HEK293T (cell line): ENCODE data around the gene DOC2A.

Experiments used
- CTCF ChIA-PET: fragments of 350-600 bp; formaldehyde crosslinking; extraction: SDS; loops from one replicate; lab custom pipeline; 2021; ENCODE audit warnings: antibody characterized with exemption, inconsistent platforms; lab: Yijun Ruan, JAX
- POLR2A ChIA-PET: fragments of 350-600 bp; formaldehyde crosslinking; extraction: SDS; loops from one replicate; lab custom pipeline; 2020; ENCODE audit warnings: antibody characterized with exemption, inconsistent platforms; lab: Yijun Ruan, JAX
- DNase-seq: peaks from one replicate; pipeline ENCODE4 v3.0.0; 2012; ENCODE audit warnings: mixed read lengths; ENCODE audit errors: extremely low spot score
- ARNT ChIP-seq: fragments of 450-650 bp; IDR thresholded peaks from 2 replicates; pipeline ENCODE4 v1.6.1; 2017; ENCODE audit warnings: mild to moderate bottlenecking
- BHLHE40 ChIP-seq: fragments of 450-650 bp; IDR thresholded peaks from 2 replicates; pipeline ENCODE4 v1.6.1; 2016; ENCODE audit warnings: mild to moderate bottlenecking, moderate library complexity, borderline replicate concordance
- CTBP1 ChIP-seq: fragments of 450-650 bp; IDR thresholded peaks from 2 replicates; pipeline ENCODE4 v1.6.1; 2016; ENCODE audit warnings: borderline replicate concordance
- ELF4 ChIP-seq: fragments of 450-650 bp; IDR thresholded peaks from 2 replicates; pipeline ENCODE4 v1.6.1; 2017; ENCODE audit warnings: antibody characterized with exemption
- FOXA1 ChIP-seq: fragments of 450-650 bp; IDR thresholded peaks from 2 replicates; pipeline ENCODE4 v1.6.1; 2016; ENCODE audit warnings: mild to moderate bottlenecking
- FOXK2 ChIP-seq: fragments of 450-650 bp; IDR thresholded peaks from 2 replicates; pipeline ENCODE4 v1.6.1; 2016; ENCODE audit warnings: mild to moderate bottlenecking
- FOXM1 ChIP-seq: fragments of 450-650 bp; IDR thresholded peaks from 2 replicates; pipeline ENCODE4 v1.6.1; 2017; ENCODE audit warnings: mild to moderate bottlenecking, borderline replicate concordance
- HDGF ChIP-seq: fragments of 450-650 bp; IDR thresholded peaks from 2 replicates; pipeline ENCODE4 v1.6.1; 2017; ENCODE audit warnings: antibody characterized with exemption, borderline replicate concordance
- L3MBTL2 ChIP-seq: fragments of 450-650 bp; conservative IDR thresholded peaks from 2 replicates; pipeline ENCODE4 v1.6.1; 2016; ENCODE audit warnings: mild to moderate bottlenecking
- LEF1 ChIP-seq: fragments of 450-650 bp; IDR thresholded peaks from 2 replicates; pipeline ENCODE4 v1.6.1; 2017; ENCODE audit warnings: mild to moderate bottlenecking, borderline replicate concordance
- NFRKB ChIP-seq: fragments of 450-650 bp; IDR thresholded peaks from 2 replicates; pipeline ENCODE4 v1.6.1; 2016; ENCODE audit warnings: mild to moderate bottlenecking, moderate library complexity
- SP1 ChIP-seq: fragments of 450-650 bp; IDR thresholded peaks from 2 replicates; pipeline ENCODE4 v1.6.1; 2017
- SUZ12 ChIP-seq: fragments of 450-650 bp; IDR thresholded peaks from 2 replicates; pipeline ENCODE4 v1.6.1; 2016; ENCODE audit warnings: mild to moderate bottlenecking
- TARDBP ChIP-seq: fragments of 450-650 bp; IDR thresholded peaks from 2 replicates; pipeline ENCODE4 v1.6.1; 2016
- ZNF384 ChIP-seq: fragments of 450-650 bp; IDR thresholded peaks from 2 replicates; pipeline ENCODE4 v1.6.1; 2016
- TF ChIP-seq, protein P1 (sequence below): fragments of 450-650 bp; IDR thresholded peaks from 2 replicates; pipeline ENCODE4 v1.6.1; 2016

Gene DOC2A

DNA sequence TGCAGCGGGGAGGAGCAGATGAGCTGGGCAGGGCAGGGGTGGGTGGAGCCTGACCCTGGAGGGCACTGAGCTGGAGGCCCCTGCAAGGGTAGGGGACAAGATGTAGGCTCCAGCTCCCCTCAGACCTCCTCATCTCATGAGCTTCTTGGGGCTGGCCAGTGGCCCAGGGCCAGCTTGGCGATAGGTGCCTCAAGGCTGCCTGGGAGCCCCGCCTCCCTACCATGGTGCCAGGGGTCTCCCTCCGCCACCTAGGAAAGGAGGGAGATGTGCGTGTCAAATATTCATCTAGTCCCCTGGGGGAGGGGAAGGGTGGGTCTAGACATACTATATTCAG, 19.3 kb downstream of the DOC2A start:
- CTCF ChIA-PET, result interaction anchor here (2.4 kb wide), 1 partner anchor 16 kb away, joined by 5 read pairs; no protein-coding TSS in a partner anchor
- no peak for DNase-seq
- POLR2A ChIA-PET, result interaction anchor here (0.6 to 5.9 kb wide), 3 partner anchors 9 to 92 kb away, joined by 3 to 74 read pairs (median 70); partner anchors contain the start of genes SEZ6L2 and TAOK2
- TF ChIP-seq, protein P1, sequence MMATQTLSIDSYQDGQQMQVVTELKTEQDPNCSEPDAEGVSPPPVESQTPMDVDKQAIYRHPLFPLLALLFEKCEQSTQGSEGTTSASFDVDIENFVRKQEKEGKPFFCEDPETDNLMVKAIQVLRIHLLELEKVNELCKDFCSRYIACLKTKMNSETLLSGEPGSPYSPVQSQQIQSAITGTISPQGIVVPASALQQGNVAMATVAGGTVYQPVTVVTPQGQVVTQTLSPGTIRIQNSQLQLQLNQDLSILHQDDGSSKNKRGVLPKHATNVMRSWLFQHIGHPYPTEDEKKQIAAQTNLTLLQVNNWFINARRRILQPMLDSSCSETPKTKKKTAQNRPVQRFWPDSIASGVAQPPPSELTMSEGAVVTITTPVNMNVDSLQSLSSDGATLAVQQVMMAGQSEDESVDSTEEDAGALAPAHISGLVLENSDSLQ, result no peak
- TF ChIP-seq ARNT (no peak), ELF4 (no peak), HDGF (no peak), FOXA1 (no peak), ZNF384 (no peak), FOXK2 (no peak), SP1 (no peak), L3MBTL2 (no peak), CTBP1 (no peak), BHLHE40 (no peak), SUZ12 (no peak), TARDBP (no peak), FOXM1 (no peak), LEF1 (no peak), NFRKB (no peak)

DNA sequence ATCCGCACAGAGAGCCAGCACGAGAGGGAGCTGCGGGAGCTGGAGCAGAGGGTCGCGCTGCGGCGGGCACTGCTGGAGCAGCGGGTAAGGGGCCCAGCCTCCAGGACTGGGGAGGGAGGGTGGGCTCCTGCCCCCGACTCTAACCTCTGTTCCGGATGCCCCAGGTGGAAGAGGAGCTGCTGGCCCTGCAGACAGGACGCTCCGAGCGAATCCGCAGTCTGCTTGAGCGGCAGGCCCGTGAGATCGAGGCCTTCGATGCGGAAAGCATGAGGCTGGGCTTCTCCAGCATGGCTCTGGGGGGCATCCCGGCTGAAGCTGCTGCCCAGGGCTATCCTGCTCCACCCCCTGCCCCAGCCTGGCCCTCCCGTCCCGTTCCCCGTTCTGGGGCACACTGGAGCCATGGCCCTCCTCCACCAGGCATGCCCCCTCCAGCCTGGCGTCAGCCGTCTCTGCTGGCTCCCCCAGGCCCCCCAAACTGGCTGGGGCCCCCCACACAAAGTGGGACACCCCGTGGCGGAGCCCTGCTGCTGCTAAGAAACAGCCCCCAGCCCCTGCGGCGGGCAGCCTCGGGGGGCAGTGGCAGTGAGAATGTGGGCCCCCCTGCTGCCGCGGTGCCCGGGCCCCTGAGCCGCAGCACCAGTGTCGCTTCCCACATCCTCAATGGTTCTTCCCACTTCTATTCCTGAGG, 19.8 kb downstream of the DOC2A start:
- no peak for DNase-seq
- no peak for TF ChIP-seq NFRKB
- no peak for TF ChIP-seq L3MBTL2
- TF ChIP-seq HDGF, result no peak
- TF ChIP-seq ZNF384, result no peak
- TF ChIP-seq, protein P1, result no peak
- TF ChIP-seq CTBP1, result no peak
- no peak for TF ChIP-seq FOXA1
- no peak for TF ChIP-seq LEF1
- TF ChIP-seq SP1, result no peak
- TF ChIP-seq ARNT, result no peak
- TF ChIP-seq FOXK2, result no peak
- TF ChIP-seq FOXM1, result no peak
- no peak for TF ChIP-seq BHLHE40
- ChIA-PET CTCF (interaction anchor here (2.4 kb wide), 1 partner anchor 16 kb away, joined by 5 read pairs; no protein-coding TSS in a partner anchor), POLR2A (interaction anchor here (0.6 to 5.9 kb wide), 3 partner anchors 9 to 92 kb away, joined by 3 to 74 read pairs (median 70); partner anchors contain the start of genes SEZ6L2 and TAOK2)

DNA sequence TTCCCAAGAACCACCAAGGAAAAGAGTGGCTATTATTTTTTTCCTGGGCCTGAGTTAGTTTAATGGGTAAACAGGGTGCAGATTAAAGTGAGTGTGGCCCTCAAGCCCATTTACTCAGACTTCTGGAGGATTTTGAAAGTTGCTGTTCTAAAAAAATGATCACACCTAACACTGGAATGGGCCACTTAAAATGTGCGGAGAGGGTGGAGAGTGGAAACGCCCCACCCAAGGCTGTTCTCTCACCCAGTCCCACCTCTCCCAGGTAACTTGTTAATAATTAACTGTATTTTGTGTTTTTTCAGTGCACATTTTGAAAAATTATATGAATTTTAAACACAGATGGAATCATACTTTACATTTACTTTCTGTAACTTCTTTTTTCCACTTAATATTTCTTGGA, 20.8 kb downstream of the DOC2A start:
- TF ChIP-seq FOXK2 (no peak), FOXM1 (no peak)
- no peak for DNase-seq
- CTCF ChIA-PET, result interaction anchor here (0.7 kb wide), 1 partner anchor 142 kb away, joined by 3 read pairs; no protein-coding TSS in a partner anchor
- POLR2A ChIA-PET, result interaction anchor here (0.7 to 7.6 kb wide), 4 partner anchors 11 to 49 kb away, joined by 3 to 72 read pairs (median 38); partner anchors contain the start of gene TAOK2

DNA sequence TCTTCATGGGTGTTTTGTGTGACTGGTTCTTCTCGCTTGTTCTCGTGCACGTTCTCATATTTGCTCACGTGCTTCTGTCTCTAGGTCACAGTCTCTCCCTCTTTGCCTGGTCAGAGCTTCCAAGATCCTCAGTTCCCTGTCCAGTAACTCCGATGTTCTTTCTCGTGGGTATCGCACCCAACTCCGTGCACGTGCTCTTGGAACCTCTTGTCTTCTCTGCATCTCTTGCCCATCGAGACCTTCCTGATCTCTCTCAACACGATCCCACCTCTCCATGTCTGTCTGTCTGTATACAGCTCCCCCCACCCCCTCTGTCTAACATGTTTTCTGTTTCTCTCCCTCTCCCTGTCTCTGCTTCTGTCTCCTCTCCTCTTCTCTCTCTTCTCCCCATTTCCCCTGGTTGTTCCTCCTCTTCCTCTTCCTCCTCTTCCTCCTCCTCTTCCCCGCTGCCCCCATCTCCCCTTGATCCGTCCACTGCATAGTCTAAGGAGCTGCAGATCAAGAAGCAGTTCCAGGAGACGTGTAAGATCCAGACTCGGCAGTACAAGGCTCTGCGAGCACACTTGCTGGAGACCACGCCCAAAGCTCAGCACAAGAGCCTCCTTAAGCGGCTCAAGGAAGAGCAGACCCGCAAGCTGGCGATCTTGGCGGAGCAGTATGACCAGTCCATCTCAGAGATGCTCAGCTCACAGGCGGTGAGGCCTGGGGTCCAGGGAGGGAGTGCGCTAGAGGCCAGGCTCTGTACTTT, 21.5 kb downstream of the DOC2A start:
- TF ChIP-seq ARNT (no peak), FOXK2 (no peak), TARDBP (no peak), L3MBTL2 (no peak), NFRKB (no peak), SP1 (no peak), FOXM1 (no peak), ZNF384 (no peak), BHLHE40 (no peak), SUZ12 (no peak), ELF4 (no peak), CTBP1 (no peak), HDGF (no peak)
- TF ChIP-seq, protein P1, result no peak
- no peak for DNase-seq
- CTCF ChIA-PET, result interaction anchor here (0.7 to 1.0 kb wide), 3 partner anchors 13 to 141 kb away, joined by 3 read pairs; no protein-coding TSS in a partner anchor
- POLR2A ChIA-PET, result interaction anchor here (0.7 to 7.6 kb wide), 5 partner anchors 10 to 89 kb away, joined by 3 to 72 read pairs (median 3); partner anchors contain the start of genes ASPHD1 and TAOK2

DNA sequence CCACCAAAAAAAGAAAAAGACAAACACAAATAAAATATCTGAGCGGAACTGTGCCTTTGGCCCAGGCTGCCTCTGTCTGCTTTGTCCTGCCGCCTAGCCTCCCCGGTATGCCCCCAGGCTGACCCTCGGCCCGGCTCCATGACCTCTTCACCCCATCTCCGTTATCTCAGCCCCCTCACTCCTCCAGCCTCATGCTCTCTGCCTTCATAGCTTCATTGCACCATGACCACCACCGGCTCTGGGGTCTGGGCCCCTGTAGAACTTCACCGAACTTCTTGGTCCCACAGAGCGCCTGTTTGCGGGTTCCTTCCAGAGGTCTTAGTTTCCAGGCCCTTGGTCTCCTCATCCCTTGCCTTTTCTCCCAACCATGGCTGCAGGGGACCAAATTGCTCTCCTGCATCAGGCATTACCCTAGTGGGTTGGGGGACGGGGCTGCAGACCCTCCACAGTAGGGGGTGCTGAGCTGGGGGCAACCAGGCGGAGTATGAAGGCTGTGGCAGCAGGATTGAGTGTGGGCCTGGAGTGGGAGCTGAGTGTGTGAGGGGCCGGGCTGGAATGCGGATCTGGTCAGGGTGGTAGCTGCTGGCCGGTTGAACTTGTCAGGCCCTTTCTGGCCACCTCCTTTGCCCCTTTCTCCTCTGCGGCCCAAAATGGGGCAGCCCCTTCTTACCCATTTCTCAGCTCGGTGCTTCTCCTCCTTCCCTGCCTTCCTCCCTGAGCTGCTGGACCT, 22.3 kb downstream of the DOC2A start:
- ChIA-PET POLR2A (interaction anchor here (1.2 to 7.6 kb wide), 3 partner anchors 10 to 88 kb away, joined by 3 to 72 read pairs (median 5); partner anchors contain the start of genes ASPHD1 and TAOK2), CTCF (interaction anchor here (0.7 to 1.0 kb wide), 4 partner anchors 14 to 100 kb away, joined by 3 read pairs; no protein-coding TSS in a partner anchor)
- DNase-seq, result no peak
- no peak for TF ChIP-seq ELF4
- no peak for TF ChIP-seq TARDBP
- TF ChIP-seq FOXK2, result no peak
- no peak for TF ChIP-seq BHLHE40
- no peak for TF ChIP-seq CTBP1
- TF ChIP-seq SP1, result no peak
- no peak for TF ChIP-seq L3MBTL2
- no peak for TF ChIP-seq SUZ12
- TF ChIP-seq HDGF, result no peak
- TF ChIP-seq FOXM1, result no peak
- TF ChIP-seq FOXA1, result no peak
